Ascending aorta (tissue), 2 donors: ENCODE data around the gene DIP2C. TPM values are rescaled to one million over a fixed set of nuclear protein-coding genes. Genes with fewer than 3 reads are reported as not detected.

Source experiments
- DNase-seq, 2 donors: peaks; one replicate each; pipeline ENCODE4 v3.0.0-alpha.2; 2019; ENCODE audit warnings: low spot score in 2 of 2
- H3K27ac ChIP-seq, 2 donors: fragments of 200-600 bp; sonication (generic); one replicate each; pipeline ENCODE4 v1.5.1; 2016 to 2017; ENCODE audit warnings: mild to moderate bottlenecking in 1 of 2
- H3K27me3 ChIP-seq: fragments of 200-600 bp; sonication (generic); one replicate; pipeline ENCODE4 v1.5.1; 2017
- H3K36me3 ChIP-seq, 2 donors: fragments of 200-600 bp; sonication (generic); one replicate each; pipeline ENCODE4 v1.5.1; 2016
- H3K4me1 ChIP-seq, 2 donors: fragments of 200-600 bp; sonication (generic); one replicate each; pipeline ENCODE4 v1.5.1; 2016 to 2017; ENCODE audit warnings: mild to moderate bottlenecking in 1 of 2
- H3K4me3 ChIP-seq, 2 donors: fragments of 200-600 bp; sonication (generic); one replicate each; pipeline ENCODE4 v1.5.1; 2016 to 2017; ENCODE audit warnings: mild to moderate bottlenecking in 1 of 2
- H3K9me3 ChIP-seq, 2 donors: fragments of 200-600 bp; sonication (generic); one replicate each; pipeline ENCODE4 v1.5.1; 2016
- intact Hi-C: fragments of 100-400 bp; cut with DNase I; formaldehyde crosslinking; loops from one replicate; pipeline ENCODE4 v1.15.1; 2023
- total RNA-seq: library from RNA; depleted of rRNA; stranded (reverse); fragments of >200 nt; gene quantifications from one replicate; pipeline ENCODE4 v1.1.0, GENCODE V29; 2016
- TF ChIP-seq, protein P1 (sequence below), 3 experiments: fragments of 200-600 bp in 2 of 3; fragments of 450-650 bp in 1 of 3; sonication (generic) in 2 of 3; IDR thresholded peaks; one replicate each; pipeline ENCODE4 v1.5.1; 2016 to 2019; ENCODE audit warnings: antibody characterized with exemption in 3 of 3, mild to moderate bottlenecking in 1 of 3, moderate library complexity in 1 of 3

DIP2C gene
- total RNA-seq, 1 donor from 2014 or later = 14.7 TPM

DNA sequence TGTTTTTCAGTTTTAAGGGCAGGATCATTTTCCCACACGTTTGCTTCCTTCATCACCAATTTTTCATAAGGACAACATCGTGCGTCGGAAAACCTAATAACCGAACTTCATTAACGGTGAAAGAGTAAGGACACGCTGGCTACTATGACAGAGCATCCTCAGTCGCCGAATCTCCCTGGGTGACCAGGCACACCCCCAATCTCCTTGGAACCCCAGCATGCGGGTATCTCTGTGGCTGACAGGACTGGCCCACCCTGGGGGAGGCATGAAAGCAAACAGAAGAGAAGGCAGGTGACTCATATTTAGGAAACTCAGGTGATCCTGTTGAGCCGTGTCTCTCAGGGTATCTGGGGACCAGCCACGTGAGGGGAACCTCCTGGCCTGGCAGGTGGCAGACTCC lies 134.2 kb downstream of the DIP2C start:
- Histone ChIP-seq H3K4me1 (peaks cover 0 to 3% of the 10 kb centered on the region in 2 donors), H3K27me3 (no peaks in the 10 kb centered on the region), H3K9me3 (no peaks in the 10 kb centered on the region), H3K4me3 (no peak overlapping the region), H3K36me3 (no peaks in the 10 kb centered on the region), H3K27ac (no peak overlapping the region)
- TF ChIP-seq, protein P1, sequence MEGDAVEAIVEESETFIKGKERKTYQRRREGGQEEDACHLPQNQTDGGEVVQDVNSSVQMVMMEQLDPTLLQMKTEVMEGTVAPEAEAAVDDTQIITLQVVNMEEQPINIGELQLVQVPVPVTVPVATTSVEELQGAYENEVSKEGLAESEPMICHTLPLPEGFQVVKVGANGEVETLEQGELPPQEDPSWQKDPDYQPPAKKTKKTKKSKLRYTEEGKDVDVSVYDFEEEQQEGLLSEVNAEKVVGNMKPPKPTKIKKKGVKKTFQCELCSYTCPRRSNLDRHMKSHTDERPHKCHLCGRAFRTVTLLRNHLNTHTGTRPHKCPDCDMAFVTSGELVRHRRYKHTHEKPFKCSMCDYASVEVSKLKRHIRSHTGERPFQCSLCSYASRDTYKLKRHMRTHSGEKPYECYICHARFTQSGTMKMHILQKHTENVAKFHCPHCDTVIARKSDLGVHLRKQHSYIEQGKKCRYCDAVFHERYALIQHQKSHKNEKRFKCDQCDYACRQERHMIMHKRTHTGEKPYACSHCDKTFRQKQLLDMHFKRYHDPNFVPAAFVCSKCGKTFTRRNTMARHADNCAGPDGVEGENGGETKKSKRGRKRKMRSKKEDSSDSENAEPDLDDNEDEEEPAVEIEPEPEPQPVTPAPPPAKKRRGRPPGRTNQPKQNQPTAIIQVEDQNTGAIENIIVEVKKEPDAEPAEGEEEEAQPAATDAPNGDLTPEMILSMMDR (IDR thresholded peaks at IDR 0.05) = no peak
- intact Hi-C loops = no loop called here
- DNase-seq = no peak

DNA sequence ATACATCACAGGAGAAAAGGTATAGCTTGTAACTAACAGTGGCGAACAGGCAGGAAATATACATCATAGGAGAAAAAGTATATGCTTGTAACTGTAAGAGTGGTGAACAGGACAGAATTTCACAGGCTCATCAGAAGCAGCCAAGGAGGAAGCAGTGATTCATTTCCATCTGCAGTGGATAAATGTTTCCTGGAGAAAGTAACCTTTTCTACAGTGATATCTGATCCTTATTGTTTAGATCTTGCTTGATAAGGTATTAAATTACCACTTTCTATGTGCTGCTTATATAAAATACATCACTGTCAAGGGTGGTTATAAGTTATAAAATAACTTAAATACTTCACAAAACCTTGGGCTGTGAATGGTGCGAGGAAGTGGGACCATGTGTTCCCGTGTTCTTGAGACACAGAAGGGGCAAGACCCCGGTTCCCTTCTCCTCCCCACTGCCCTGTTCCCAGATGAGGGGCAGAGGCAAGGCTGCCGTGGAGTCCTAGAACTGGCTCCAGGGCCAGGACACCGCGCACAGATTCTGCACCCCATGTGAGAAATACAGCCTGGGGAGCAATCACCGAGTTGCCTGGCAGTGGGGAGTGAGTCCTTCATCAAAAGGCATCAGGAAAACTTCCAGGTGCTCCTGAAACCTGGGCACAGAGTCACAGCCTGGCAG lies 135.2 kb downstream of the DIP2C start:
- no peak overlapping the region for H3K4me3 ChIP-seq
- no peak for DNase-seq
- H3K27ac ChIP-seq = no peak overlapping the region
- TF ChIP-seq, protein P1 (IDR thresholded peaks at IDR 0.05) = no peak
- peaks cover 0 to 3% of the 10 kb centered on the region in 2 donors for H3K4me1 ChIP-seq
- intact Hi-C loops = no loop called here
- no peaks in the 10 kb centered on the region for H3K27me3 ChIP-seq
- no peaks in the 10 kb centered on the region for H3K9me3 ChIP-seq
- no peaks in the 10 kb centered on the region for H3K36me3 ChIP-seq

GRCh38 chr10:553233-553632 lies 136.2 kb downstream of the DIP2C start:
- Histone ChIP-seq H3K36me3 (no peaks in the 10 kb centered on the region), H3K4me1 (peaks cover 0 to 3% of the 10 kb centered on the region in 2 donors), H3K27me3 (no peaks in the 10 kb centered on the region), H3K9me3 (no peaks in the 10 kb centered on the region), H3K27ac (no peak overlapping the region), H3K4me3 (no peak overlapping the region)
- no peak for DNase-seq
- TF ChIP-seq, protein P1 (IDR thresholded peaks at IDR 0.05) = no peak
- intact Hi-C loops = no loop called here

- H3K4me3 ChIP-seq = no peak overlapping the region
- H3K4me1 ChIP-seq = peaks cover 0 to 6% of the 10 kb centered on the region in 2 donors
- no peaks in the 10 kb centered on the region for H3K36me3 ChIP-seq
- H3K27ac ChIP-seq = no peak overlapping the region
- no peak for DNase-seq
- H3K9me3 ChIP-seq = no peaks in the 10 kb centered on the region
- TF ChIP-seq, protein P1 (IDR thresholded peaks at IDR 0.05) = no peak
- intact Hi-C loops = no loop called here
- no peaks in the 10 kb centered on the region for H3K27me3 ChIP-seq
Observed at GRCh38 chr10:552679-553078, 136.8 kb downstream of the DIP2C start.

DNA sequence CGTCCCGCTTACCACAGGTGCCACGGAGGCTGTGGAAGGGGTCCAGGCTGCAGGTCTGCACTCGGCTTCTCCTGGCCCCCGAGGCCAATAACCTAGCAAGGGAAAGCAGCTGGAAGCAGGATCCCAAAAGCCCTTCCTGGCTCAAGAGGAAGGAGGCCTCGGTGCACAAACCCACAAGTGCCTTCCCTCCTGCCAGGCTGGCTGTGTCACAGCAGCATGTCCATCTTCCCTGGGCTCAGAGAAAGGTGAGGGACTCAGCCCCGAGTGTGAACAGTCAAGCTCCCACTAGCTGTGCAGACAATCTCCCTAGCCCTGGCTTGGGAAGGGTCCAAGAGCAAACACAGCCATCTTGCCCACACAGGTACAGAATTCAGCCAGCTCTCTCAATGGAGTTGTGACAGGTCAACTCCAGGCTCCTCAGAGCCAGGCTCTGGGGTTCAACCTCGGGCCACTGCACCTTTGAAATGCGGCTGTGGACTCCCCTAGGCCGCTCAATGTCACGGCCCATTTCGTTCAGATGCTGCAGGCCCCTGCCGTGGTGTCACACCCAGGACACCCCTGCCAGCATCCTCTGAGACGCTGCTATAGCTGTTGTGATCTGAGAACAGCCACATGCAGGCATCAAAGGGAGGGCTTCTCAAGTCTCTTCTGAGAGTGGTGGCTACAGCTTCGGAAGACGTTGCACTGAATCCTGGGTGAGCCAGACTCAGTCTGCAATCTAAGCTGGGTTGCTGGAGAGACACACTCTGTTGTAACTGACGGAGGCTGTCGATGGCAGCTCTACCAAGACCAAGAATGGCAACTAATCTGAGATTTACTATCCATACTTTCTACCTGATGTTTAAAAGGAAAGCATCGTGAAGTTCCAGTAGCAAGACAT lies 137.9 kb downstream of the DIP2C start:
- TF ChIP-seq, protein P1 (IDR thresholded peaks at IDR 0.05) = no peak
- Histone ChIP-seq H3K36me3 (no peaks in the 10 kb centered on the region), H3K27me3 (no peaks in the 10 kb centered on the region), H3K4me1 (peaks cover 0 to 6% of the 10 kb centered on the region in 2 donors), H3K9me3 (no peaks in the 10 kb centered on the region), H3K4me3 (no peak overlapping the region), H3K27ac (no peak overlapping the region)
- no peak for DNase-seq
- intact Hi-C loops = no loop called here
